Measurements from ENCODE around the gene KRT222.

KRT222 gene

DNA sequence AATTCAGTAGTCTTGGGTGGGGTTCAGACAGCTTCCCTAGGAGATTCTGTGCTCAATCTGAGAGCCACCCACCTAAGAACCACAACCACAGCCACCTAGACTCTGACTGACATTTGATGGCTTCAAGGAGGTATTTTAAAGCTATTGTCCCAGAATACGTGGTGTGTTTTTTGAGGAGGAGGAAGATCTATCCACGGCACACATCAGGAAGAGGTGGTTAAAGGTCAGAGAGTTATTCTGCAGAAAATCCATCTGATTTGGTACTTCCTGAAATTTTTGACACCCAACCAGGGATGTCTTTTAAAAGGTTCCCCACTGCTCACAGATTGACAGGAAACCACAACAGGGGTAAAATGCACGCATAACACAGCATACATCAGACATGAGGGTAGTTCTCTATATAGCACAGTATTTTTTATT is 42.5 kb downstream of the KRT222 start:
- Histone ChIP-seq H3K27ac (ENCODE audit: low read length) (no peak overlapping the region), H3K9me2 (replicated peaks; ENCODE audit: insufficient read depth, low read length) (no peaks in the 10 kb centered on the region), H4K20me1 (ENCODE audit: insufficient read depth, low read length) (no peaks in the 10 kb centered on the region), H3K4me3 (ENCODE audit: low read length) (no peak overlapping the region), H3K9me3 (replicated peaks; ENCODE audit: insufficient read depth, low read length) (no peaks in the 10 kb centered on the region), H3K4me1 (ENCODE audit: low read length) (peaks cover 50% of the 10 kb centered on the region), H2AFZ (ENCODE audit: low read length) (no peak overlapping the region), H3F3A (ENCODE audit: insufficient read depth, low read length) (peaks cover 37% of the 10 kb centered on the region), H3K9ac (ENCODE audit: low read length) (no peak overlapping the region), H3K27me3 (replicated peaks; ENCODE audit: insufficient read depth, low read length) (no peaks in the 10 kb centered on the region), H3K4me2 (ENCODE audit: low read depth, low read length) (no peak overlapping the region), H3K79me2 (ENCODE audit: low read length) (no peaks in the 10 kb centered on the region), H3K36me3 (replicated peaks; ENCODE audit: insufficient read depth, low read length) (no peaks in the 10 kb centered on the region)
- no peak for DNase-seq
- TF ChIP-seq EZH2phosphoT487 (IDR thresholded peaks at IDR 0.05; ENCODE audit: low read length), result no peak
- TF ChIP-seq CTCF (IDR thresholded peaks at IDR 0.05; ENCODE audit: low read length), result no peak
- no peak for TF ChIP-seq EZH2 (optimal IDR thresholded peaks at IDR 0.05; ENCODE audit: low read depth, low read length)

DNA sequence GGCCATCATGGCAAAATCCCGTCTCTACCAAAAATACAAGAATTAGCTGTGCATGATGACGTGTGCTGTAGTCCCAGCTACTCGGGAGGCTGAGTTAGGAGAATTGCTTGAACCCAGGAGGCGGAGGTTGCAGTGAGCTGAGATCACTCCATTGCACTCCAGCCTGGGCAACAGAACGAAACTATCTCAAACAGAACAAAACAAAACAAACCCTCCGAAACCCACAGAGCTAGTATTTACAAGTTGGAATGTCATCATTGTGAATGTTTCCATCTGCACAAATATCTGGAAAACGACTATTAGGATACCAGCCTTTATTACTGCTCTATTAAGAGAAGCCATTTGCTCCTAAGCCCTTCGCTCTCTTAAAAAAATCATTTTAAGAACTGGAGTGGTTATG is 43.4 kb downstream of the KRT222 start:
- Histone ChIP-seq H3K27ac (ENCODE audit: low read length) (no peak overlapping the region), H3K36me3 (replicated peaks; ENCODE audit: insufficient read depth, low read length) (no peaks in the 10 kb centered on the region), H3K9me2 (replicated peaks; ENCODE audit: insufficient read depth, low read length) (no peaks in the 10 kb centered on the region), H3K27me3 (replicated peaks; ENCODE audit: insufficient read depth, low read length) (no peaks in the 10 kb centered on the region), H3F3A (ENCODE audit: insufficient read depth, low read length) (peaks cover 30% of the 10 kb centered on the region), H2AFZ (ENCODE audit: low read length) (no peak overlapping the region), H3K9me3 (replicated peaks; ENCODE audit: insufficient read depth, low read length) (no peaks in the 10 kb centered on the region), H3K4me2 (ENCODE audit: low read depth, low read length) (no peak overlapping the region), H3K4me1 (ENCODE audit: low read length) (peaks cover 47% of the 10 kb centered on the region), H3K79me2 (ENCODE audit: low read length) (no peaks in the 10 kb centered on the region), H3K9ac (ENCODE audit: low read length) (no peak overlapping the region), H3K4me3 (ENCODE audit: low read length) (no peak overlapping the region), H4K20me1 (ENCODE audit: insufficient read depth, low read length) (no peaks in the 10 kb centered on the region)
- TF ChIP-seq EZH2 (optimal IDR thresholded peaks at IDR 0.05; ENCODE audit: low read depth, low read length) (no peak), EZH2phosphoT487 (IDR thresholded peaks at IDR 0.05; ENCODE audit: low read length) (no peak), CTCF (IDR thresholded peaks at IDR 0.05; ENCODE audit: low read length) (no peak)
- DNase-seq, result no peak

DNA sequence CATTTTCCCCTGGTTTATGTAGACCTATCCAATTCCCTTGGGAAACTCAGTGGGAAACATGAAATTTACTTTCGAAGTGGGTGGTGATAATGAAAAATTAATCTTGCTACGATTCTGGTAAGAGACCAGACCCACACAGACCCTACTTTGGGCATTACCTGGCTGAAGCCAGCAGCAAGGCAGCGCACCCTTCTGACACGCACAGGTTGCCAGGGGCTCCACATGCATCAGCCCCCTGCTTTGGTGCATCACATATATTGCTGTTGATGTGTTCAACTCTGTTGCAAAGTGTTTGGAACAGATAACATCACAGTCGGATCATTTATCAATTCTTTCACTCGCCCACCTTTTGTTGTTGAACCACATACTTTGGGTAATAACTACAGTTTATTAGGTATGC is 44.0 kb downstream of the KRT222 start:
- no peaks in the 10 kb centered on the region for H3K9me2 ChIP-seq (replicated peaks; ENCODE audit: insufficient read depth, low read length)
- H3K4me2 ChIP-seq (ENCODE audit: low read depth, low read length), result no peak overlapping the region
- peaks cover 45% of the 10 kb centered on the region for H3K4me1 ChIP-seq (ENCODE audit: low read length)
- H3K27me3 ChIP-seq (replicated peaks; ENCODE audit: insufficient read depth, low read length), result no peaks in the 10 kb centered on the region
- no peak overlapping the region for H3K9ac ChIP-seq (ENCODE audit: low read length)
- no peaks in the 10 kb centered on the region for H4K20me1 ChIP-seq (ENCODE audit: insufficient read depth, low read length)
- peak overlapping the region; percentile 45; the same call in 1 of the 2 replicates for H3K27ac ChIP-seq (ENCODE audit: low read length)
- no peak for DNase-seq
- H3K79me2 ChIP-seq (ENCODE audit: low read length), result no peaks in the 10 kb centered on the region
- no peaks in the 10 kb centered on the region for H3K9me3 ChIP-seq (replicated peaks; ENCODE audit: insufficient read depth, low read length)
- H3K36me3 ChIP-seq (replicated peaks; ENCODE audit: insufficient read depth, low read length), result no peaks in the 10 kb centered on the region
- H2AFZ ChIP-seq (ENCODE audit: low read length), result no peak overlapping the region
- TF ChIP-seq CTCF (IDR thresholded peaks at IDR 0.05; ENCODE audit: low read length), result no peak
- TF ChIP-seq EZH2phosphoT487 (IDR thresholded peaks at IDR 0.05; ENCODE audit: low read length), result no peak
- TF ChIP-seq EZH2 (optimal IDR thresholded peaks at IDR 0.05; ENCODE audit: low read depth, low read length), result no peak
- H3K4me3 ChIP-seq (ENCODE audit: low read length), result no peak overlapping the region
- H3F3A ChIP-seq (ENCODE audit: insufficient read depth, low read length), result peaks cover 28% of the 10 kb centered on the region

Measured in MM.1S (cell line).